LHCN-M2 (cell line): ENCODE results near the gene MREG. TPM values are rescaled to one million over a fixed set of nuclear protein-coding genes. Genes with fewer than 3 reads are reported as not detected.
"Not testable (repeated sequence)": the region's sequence is repeated elsewhere in the genome, so short reads cannot be mapped to it uniquely, and the experiment has no call there.

ENCODE experiments used
- DNase-seq: peaks from one replicate; pipeline ENCODE4 v3.0.0-alpha.2; 2012; ENCODE audit warnings: low read depth
- total RNA-seq: library from RNA; depleted of rRNA; stranded (reverse); fragments of >200 nt; gene quantifications from 2 replicates; pipeline ENCODE4 v1.2.3, GENCODE V29; 2014

MREG gene
- total RNA-seq, 1 experiment from 2014 or later: 3.6 TPM

DNA sequence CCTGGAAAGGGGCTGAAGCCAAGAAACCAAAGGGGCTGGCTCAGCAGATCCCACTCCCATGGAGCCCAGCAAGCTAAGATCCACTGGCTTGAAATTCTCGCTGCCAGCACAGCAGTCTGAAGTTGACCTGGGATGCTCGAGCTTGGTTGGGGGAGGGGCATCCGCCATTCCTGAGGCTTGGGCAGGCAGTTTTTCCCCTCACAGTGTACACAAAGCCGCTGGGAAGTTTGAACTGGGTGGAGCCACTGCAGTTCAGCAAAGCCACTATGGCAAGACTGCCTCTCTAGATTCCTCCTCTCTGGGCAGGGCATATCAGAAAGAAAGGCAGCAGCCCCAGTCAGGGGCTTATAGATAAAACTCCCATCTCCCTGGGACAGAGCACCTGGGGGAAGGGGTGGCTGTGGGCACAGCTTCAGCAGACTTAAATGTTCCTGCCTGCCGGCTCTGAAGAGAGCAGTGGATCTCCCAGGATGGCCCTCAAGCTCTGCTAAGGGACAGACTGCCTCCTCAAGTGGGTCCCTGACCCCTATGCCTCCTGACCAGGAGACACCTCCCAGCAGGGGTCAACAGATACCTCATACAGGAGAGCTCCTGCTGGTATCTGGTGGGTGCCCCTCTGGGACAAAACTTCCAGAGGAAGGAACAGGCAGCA is 24.7 kb downstream of the MREG start:
- DNase-seq: not testable (repeated sequence)

DNA sequence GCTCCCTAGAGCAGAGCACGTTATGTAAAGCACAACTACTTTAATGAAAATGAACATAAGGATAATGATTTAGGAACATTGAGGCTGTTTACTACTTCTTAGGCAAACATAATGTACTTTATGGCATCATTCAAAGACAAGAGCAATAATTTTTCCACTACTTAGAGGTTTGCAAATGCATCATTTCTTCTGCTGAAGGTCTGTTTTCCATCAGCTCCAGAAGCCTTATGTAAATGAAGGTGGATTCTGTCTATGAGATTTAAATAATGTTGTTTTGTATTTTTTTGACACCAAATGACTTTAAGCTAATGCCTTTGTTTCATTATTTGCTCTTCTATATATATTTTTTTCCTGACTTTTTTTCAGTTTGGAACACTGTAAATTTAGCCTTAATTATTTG is 28.1 kb downstream of the MREG start:
- no peak for DNase-seq

DNA sequence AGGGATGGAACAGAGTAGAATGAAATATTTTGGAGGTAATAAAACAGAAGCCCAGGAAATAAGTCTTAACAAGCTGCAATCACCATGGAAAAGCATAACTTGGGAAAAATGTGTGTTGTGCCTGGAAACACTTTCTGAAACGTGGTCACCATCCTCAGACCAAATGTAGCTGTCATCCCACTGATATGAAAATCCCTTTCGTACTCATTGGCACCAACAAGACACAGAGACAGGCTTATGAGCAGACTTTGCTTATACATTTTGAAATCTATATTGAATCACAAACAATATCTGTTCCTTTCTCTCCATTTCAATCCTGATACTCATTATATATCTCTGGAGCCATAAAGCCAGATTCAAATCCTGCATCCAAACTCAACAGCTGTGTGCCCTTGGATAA is 28.7 kb downstream of the MREG start:
- no peak for DNase-seq

DNA sequence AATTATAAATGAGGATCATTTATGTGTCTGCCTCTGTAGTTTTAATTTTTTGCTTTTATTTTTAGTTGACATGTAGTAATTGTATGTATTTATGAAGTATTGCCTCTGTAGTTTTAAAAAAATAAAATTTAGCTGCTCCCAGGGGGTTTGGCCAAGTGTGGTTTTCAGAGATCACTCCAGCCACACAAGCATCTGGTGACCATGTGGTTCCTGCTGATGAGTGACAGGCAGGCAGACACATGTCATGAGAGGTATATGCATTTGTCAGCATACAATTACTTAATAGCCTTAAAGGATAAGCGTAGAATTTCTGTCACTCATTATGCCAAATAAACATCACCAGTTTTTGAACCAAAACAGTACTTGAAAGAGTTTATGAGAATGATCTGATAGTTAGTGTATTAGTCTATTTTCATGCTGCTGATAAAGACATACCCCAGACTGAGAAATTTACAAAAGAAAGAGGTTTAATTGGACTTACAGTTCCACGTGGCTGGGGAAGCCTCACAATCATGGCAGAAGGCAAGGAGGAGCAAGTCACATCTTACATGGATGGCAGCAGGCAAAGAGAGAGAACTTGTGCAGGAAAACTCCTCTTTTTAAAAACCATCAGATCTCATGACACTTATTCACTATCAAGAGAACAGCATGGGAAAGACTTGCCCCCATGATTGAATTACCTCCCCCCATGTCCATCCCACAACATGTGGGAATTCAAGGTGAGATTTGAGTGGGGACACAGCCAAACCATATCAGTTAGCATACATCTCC is 29.6 kb downstream of the MREG start:
- peak; percentile 56 for DNase-seq

DNA sequence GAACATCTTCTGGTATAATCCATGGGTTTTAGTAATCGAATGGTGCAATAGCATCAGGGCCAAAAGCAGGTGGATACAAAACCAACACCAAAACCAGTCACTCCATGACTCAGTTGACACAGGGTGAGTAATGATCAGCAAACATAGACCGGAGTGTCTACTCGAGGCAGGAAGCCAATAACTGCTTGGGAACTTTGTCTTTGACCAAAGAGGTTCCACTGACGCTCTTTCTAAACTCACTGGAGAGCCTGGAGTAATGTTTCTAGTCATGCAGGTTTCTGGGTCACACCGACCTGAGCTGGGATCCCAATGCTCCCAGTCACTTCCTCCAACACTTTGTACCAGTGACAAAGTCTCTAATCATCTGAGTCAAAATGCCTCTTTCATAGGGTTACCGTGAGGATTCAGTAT is 30.9 kb downstream of the MREG start:
- peak; percentile 85 for DNase-seq

DNA sequence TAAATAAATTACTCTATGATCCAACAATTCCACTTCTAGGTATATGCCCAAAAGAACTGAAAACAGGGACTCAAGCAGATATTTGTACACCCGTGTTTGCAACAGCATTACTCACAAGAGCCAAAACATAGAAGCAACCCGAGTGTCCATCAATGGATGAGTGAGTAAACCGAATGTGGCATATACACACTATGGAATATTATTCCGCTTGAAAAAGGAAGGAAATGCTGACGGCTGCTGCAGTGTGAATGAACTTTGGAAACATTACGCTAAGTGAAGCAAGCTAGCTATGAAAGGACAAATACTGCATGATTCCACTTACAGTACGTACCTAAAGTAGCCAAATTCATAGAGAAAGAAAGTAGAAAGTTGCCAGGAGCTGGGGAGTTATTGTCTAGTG is 32.2 kb downstream of the MREG start:
- DNase-seq: no peak

DNA sequence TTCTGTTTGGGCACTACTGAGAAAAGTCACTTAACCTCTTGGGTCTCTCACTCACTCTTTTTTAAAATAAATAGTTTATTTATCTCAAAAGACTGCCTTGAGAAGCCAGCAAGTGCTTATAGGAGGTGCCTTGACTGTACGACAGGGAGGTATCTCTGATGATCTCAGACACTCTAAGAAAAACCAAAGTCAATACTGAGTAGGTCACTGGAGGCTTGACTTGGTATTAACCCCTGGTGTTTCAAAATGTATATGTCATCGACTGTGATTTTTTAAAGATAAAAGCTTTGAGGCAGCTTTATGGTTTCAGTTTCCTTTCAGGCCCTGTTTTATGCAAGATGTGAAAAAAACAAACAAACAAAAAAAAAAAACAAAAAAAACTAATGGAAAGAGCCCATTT is 33.7 kb downstream of the MREG start:
- DNase-seq: no peak

DNA sequence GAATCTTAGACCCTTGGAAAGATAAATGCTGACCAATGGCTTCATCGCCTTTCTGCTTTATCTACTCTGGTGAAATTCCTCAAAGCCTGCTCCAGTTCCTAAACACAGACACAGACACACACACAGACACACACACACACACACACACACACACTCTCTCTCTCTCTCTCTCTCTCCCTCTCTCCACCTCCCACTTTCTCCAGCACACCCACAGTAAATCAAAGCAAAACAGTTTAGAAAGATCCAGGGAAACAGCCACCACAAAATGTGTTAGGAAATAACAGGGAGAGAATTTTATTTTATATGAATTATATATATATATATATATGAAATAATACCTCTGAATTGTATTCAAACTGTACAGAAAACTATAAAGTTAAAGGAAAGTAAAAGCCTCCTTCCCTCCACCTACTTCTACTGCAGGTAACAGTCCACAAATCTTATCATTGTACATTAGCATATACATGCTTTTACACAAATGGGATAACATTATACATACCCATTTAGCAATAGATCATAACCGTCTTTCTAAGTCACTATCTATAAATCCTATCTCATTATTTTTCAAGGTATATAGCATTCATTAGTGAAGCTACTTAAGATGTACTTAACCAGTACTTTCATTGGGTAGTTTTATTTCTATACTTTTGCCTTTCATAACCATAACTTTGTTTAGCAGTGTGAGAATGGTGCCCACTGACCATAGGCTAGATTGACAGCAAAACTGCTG is 38.5 kb downstream of the MREG start:
- no peak for DNase-seq

DNA sequence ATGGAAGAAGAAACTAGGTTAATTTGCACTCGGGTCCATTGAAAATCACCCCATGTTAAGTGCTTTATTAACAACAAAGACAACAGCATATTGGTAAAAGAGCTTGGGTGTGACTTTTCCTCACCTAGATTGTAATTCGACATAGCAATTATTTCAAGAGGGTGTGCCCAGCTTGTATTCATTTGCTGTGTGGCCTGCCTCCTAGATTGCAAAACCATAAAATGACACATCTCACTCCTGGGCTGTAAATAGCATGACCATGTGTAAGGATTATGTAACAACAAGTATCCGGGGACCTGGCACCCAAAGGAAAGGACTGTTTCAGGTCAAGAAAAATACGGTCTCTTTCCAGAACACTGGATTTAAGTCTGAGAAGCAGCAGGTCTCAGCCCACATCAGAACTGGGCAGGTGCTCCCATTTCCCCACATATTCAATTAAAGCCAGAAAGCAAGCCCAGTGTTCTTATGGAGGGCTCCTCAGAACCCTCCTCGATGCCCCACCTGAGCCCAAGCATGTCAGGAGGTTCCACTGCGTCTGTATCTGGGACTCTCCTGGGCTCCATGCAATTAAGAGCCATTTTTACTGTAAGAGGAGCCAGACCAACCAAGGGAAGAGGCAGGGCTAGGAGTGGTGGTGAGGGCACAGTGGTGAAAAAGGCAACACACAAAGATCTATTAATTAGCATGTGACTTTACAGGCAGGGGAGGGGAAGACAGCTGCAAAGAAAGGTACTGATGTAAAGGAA is 39.2 kb downstream of the MREG start:
- DNase-seq: peak; percentile 45

DNA sequence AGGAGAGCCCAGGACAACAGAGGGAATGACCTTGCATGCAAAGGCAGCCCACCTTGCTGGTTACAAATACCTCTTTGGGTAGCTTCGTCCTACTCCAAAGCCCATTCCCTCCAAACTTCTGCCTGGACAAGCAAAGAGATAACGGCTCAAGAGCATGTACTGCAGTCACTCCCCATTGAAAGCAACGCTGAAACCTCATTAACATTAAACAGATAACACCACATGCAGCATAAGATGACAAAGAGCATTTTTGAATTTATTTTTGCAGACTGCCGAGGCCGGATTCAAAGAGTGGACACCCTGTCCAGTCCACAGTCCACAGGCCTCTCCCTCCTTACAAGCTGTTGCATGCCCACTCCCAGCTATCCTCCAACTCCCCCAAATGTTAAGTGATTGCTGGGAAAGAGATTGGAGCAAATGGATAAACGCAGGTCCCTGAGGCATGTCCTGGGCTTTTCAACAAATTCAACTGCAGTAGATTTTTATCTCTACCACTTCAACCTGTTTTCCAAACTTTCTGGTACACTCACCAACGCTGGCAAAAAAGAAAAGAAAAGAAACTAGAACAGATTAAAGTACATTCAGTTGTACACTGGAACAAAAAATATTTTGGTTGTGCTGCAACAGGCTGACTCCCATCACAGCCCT is 40.1 kb downstream of the MREG start:
- no peak for DNase-seq

DNA sequence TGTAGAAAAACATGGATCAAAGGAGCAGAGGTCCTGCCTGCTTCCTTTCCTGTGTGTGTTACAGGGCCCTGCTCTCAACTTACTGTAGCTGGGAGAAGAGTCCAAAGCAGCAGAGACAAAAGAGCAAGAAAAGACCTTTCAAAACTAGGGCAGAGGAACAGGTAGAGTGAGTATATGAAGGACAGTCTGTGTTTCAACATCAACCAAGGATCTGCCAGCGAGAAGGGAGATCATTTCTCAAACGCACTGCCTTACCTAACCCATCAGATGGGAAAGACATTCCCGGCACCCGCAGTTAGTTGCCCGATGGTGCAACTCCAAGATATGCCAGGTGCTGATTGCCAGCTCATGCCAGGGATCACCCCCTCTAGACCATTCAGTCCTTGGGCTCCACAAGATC is 41.7 kb downstream of the MREG start:
- DNase-seq: no peak

DNA sequence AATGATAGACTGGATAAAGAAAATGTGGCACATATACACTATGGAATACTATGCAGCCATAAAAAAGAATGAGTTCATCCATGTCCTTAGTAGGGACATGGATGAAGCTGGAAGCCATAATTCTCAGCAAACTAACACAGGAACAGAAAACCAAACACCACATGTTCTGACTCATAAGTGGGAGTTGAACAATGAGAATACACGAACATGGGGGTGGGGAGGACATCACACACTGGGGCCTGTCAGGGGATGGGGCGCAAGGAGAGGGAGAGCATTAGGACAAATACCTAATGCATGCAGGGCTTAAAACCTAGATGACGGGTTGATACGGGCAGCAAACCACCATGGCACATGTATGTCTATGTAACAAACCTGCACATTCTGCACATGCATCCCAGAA is 42.5 kb downstream of the MREG start:
- DNase-seq: not testable (repeated sequence)

DNA sequence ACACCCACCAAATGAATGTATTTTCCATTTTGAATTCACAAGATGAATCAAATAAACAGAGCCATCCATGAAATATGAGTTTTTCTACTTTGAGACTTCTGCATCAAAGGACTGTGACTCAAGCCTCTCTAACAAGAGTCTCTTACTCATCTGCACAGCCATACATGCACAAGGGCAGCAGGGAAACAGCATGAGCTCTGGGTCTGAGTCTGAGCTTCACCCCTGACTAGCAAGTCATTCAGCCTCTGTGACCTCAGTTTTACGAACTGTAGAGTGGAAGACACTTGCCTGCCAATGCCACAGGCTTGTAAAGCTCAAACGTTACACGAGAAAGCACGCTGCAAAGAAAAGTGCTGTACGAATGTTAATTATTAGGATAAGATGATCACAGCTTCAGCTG is 42.9 kb downstream of the MREG start:
- DNase-seq: no peak

DNA sequence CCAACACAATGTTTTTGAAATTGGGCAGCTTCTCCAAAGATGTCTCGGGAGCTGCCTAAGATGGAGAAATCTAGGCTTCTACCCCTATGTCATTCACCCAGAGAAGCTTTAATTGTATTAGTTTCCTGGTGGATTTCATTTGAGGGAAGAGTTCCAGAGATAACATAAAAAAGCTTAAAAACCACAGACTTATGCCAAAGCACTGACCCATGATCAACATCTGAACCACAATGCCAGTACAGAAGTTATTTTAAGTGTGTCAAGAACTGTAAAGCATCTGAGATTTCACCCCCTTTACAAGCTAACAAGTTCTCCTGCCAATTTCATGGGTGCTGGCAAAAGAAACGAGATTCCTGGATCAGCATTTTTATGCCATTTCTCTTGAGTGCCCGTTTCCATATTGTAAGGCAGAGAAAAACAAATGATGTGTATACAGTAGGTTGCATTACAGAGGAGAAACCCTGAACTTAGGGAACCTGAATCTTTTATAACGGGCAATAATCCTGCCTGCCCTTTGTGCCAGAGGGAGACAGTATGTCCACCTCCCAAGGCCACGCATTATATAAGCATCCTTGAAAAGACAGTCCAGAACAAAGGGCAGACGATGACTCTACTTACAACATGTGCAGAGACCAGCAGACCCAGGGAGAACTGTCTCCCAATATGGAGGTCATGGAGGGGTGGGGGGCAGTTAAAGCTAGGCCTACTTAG is 44.1 kb downstream of the MREG start:
- peak; percentile 74 for DNase-seq

DNA sequence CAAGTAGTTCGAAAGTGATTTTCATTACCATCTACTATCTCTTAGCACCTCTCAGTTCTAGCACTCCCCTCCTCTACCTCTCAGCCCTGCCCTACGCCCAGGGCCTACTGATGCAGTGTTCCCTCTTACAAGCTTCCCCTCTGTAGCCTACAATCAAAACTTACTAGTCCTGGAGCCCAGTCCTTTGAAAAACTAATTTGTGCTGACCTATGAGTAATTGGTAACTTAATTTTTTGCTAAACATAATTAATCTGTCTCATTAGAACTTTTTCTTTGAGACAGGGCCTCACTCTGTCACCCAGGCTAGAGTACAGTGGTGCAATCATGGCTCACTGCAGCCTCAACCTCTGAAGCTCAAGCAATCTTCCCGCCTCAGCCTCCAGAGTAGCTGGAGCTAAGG is 44.9 kb downstream of the MREG start:
- no peak for DNase-seq

DNA sequence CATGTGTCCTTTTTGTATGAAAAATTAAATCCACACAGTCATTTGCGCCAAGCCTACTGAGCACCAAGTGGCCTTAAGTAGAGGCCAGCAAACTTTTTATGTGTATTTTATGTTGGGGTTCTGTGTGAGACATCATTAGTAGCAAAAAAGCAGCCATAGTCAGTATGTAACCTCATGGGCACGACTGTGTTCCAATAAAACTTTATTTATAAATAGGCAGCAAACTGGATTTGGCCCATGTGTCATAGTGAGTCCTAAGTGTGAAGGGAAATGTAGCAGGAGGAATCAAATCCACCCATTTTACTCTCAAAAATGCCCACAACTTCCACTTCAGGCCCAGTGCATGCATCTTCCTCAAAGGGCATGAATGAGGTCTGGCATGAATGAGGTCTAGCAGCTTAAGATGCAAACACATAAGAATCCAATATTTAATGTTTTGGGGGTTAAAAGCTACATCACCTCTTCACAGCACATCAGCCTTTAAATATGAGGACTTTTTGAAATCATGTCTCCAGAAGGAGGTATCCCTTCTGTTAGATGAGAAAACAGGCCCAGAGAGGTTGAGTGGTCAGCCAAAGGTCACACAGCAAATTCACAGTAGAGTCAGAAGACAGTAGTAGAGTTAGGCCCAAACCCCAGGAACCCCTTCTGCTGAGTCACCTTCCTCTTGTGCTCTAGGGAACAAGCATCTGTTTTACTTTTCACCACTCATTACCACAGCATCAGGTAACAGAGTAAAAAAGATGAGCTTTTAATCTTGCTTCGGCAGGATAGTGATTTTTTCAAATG is 45.6 kb downstream of the MREG start:
- peak; percentile 30 for DNase-seq

DNA sequence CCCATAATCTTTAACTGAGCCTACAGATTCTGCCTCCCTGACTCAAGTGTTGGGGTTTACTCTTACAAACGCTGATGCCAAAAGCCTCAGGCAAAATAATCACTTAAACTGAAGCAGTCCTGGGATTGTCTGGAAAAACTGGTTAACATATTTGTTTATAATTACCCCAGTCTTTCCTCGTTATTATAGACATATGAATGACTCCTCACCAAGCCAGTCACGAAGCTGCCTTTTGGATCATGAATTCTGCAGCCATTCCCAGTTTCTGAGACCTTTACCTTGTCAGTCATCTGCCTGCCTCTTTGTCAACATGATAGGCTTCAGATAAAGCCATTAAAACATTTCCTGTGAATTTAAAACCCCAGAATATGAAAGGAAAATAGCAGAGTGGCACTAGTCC is 46.4 kb downstream of the MREG start:
- no peak for DNase-seq

DNA sequence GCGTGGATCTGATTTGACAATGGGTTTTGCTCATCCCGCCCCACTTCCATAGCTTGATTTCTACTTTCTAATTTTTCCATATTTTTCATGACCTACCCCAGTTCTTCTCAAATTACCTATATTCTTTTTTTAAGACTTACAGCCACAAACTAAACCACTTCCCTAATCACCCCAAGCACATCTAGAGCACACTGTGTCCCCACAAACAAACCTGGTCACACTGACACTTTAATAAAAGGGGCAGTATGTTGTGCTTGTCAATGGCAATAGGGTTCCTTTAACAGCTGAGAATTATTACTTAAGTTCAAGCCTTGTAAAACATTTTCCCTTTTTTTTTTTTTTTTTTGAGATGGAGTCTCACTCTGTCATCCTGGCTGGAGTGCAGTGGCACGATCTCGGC is 47.1 kb downstream of the MREG start:
- DNase-seq: no peak

DNA sequence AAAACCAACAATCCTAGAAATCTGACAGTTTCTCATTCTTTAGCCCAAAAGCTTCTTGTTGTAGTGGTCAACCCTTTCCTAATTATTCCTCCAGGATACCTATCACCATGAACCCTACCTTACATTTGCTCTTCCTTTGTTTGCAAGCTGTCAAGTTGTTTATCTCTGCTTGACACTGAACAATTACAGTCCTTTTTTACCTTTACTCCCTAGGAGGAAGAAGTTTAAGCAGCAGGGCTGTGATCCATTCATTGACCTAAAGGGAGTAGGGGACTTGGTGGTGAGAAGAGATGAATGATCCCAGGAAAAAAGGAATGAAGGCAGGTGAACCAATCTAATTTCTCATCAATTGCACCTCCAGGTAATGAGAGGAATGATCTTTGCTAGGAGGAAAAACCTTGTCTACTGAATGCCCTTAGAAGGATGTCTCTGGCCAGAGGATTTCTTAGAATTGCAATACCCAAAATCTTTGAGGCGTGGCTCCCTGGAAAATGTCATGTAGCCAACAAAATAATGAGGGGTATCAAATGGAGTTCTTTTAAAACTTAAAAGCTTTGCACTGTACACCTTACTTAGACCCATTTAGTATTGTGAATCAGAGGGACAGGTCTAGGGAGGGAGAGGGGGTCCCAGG is 47.7 kb downstream of the MREG start:
- DNase-seq: no peak

DNA sequence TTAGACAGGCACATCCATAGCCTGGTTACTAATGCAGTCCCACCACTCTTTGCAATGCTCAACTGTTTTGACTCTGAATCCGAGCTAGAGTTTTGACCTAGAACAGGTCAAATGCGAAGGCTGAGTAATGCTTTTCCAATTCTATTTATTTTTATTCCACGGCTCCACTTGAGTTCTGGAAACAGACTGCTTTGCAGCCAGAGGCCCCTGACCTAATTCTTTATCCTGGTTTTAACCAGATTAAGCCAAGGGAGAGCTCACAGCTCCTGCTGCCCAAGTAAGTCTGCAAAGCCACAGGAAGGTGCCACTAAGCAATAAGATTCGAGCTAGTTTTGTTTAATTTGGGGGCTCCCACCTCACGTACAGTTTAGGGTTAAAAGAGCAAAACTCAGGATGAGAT is 51.4 kb downstream of the MREG start:
- no peak for DNase-seq
